HL-60 (cell line): ENCODE measurements around the gene PGGHG.
"Not testable (repeated sequence)": the region's sequence is repeated elsewhere in the genome, so short reads cannot be mapped to it uniquely, and the experiment has no call there.

Experiments
- POLR2AphosphoS5 ChIP-seq: IDR thresholded peaks from 2 replicates; pipeline ENCODE4 v1.6.1; 2012; ENCODE audit warnings: low read depth
- SPI1 ChIP-seq: IDR thresholded peaks from 2 replicates; pipeline ENCODE4 v1.6.1; 2012; ENCODE audit warnings: low read depth, mild to moderate bottlenecking, borderline replicate concordance
- TF ChIP-seq, protein P1 (sequence below): IDR thresholded peaks from one replicate; pipeline ENCODE4 v1.5.1; 2011; ENCODE audit warnings: low read length, control low read depth, inconsistent platforms; ENCODE audit not compliant: insufficient read depth
- TF ChIP-seq, protein P2 (sequence below): IDR thresholded peaks from 2 replicates; pipeline ENCODE4 v1.6.1; 2012; ENCODE audit warnings: low read depth; ENCODE audit not compliant: insufficient replicate concordance

DNA sequence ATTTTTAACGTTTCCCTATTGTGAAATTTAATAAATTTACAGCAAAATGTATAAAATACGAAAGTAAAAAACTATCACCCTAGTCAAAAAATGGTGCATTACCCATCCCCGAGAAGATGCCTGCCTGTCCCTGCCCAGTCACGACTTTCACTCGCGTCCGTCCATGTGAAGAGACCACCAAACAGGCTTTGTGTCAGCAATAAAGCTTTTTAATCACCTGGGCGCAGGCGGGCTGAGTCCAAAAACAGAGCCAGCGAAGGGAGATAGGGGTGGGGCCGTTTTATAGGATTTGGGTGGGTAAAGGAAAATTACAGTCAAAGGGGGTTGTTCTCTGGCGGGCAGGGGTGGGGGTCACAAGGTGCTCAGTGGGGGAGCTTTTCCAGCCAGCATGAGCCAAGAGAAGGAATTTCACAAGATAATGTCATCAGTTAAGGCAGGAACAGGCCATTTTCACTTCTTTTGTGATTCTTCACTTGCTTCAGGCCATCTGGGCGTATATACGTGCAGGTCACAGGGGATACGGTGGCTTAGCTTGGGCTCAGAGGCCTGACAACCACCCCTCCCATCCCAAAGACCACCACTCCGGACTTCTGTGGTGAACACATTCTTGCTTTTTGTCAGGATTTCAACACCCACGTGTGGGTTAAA lies 44.8 kb downstream of the PGGHG start:
- not testable (repeated sequence) for TF ChIP-seq POLR2AphosphoS5, SPI1
- TF ChIP-seq, protein P1, sequence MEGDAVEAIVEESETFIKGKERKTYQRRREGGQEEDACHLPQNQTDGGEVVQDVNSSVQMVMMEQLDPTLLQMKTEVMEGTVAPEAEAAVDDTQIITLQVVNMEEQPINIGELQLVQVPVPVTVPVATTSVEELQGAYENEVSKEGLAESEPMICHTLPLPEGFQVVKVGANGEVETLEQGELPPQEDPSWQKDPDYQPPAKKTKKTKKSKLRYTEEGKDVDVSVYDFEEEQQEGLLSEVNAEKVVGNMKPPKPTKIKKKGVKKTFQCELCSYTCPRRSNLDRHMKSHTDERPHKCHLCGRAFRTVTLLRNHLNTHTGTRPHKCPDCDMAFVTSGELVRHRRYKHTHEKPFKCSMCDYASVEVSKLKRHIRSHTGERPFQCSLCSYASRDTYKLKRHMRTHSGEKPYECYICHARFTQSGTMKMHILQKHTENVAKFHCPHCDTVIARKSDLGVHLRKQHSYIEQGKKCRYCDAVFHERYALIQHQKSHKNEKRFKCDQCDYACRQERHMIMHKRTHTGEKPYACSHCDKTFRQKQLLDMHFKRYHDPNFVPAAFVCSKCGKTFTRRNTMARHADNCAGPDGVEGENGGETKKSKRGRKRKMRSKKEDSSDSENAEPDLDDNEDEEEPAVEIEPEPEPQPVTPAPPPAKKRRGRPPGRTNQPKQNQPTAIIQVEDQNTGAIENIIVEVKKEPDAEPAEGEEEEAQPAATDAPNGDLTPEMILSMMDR, result not testable (repeated sequence)
- TF ChIP-seq, protein P2, sequence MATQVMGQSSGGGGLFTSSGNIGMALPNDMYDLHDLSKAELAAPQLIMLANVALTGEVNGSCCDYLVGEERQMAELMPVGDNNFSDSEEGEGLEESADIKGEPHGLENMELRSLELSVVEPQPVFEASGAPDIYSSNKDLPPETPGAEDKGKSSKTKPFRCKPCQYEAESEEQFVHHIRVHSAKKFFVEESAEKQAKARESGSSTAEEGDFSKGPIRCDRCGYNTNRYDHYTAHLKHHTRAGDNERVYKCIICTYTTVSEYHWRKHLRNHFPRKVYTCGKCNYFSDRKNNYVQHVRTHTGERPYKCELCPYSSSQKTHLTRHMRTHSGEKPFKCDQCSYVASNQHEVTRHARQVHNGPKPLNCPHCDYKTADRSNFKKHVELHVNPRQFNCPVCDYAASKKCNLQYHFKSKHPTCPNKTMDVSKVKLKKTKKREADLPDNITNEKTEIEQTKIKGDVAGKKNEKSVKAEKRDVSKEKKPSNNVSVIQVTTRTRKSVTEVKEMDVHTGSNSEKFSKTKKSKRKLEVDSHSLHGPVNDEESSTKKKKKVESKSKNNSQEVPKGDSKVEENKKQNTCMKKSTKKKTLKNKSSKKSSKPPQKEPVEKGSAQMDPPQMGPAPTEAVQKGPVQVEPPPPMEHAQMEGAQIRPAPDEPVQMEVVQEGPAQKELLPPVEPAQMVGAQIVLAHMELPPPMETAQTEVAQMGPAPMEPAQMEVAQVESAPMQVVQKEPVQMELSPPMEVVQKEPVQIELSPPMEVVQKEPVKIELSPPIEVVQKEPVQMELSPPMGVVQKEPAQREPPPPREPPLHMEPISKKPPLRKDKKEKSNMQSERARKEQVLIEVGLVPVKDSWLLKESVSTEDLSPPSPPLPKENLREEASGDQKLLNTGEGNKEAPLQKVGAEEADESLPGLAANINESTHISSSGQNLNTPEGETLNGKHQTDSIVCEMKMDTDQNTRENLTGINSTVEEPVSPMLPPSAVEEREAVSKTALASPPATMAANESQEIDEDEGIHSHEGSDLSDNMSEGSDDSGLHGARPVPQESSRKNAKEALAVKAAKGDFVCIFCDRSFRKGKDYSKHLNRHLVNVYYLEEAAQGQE, result not testable (repeated sequence)
